IMR-90 (cell line): ENCODE measurements around the gene GCM1. TPM values are rescaled to one million over a fixed set of nuclear protein-coding genes. Genes with fewer than 3 reads are reported as not detected.

Source experiments
- ATAC-seq: fragments of 200-7000 bp; cut with Tn5 transposase; 2 replicates; pipeline ENCODE4 v1.9.1; 2020; ENCODE audit warnings: low read depth, mild to moderate bottlenecking, moderate library complexity
- BruUV-seq: library from RNA; stranded (reverse); fragments of 400-500 nt; replicated peaks from 2 replicates; lab custom pipeline; 2021; lab: Mats Ljungman, UMichigan
- CTCF ChIA-PET: fragments of 300-600 bp; formaldehyde crosslinking; extraction: SDS; loops from one replicate; lab custom pipeline; 2021; ENCODE audit warnings: antibody characterized with exemption; lab: Yijun Ruan, JAX
- POLR2A ChIA-PET: fragments of 300-600 bp; sonication (Branson Sonifier 250); formaldehyde crosslinking; loops from one replicate; lab custom pipeline; 2022; ENCODE audit warnings: antibody characterized with exemption; ENCODE audit not compliant: unreplicated experiment; lab: Charles Lee
- DNase-seq: peaks from one replicate; pipeline ENCODE4 v3.0.0; 2013
- H2AFZ ChIP-seq: replicated peaks from 2 replicates; pipeline ENCODE3; 2013; ENCODE audit warnings: low read length, mild to moderate bottlenecking; ENCODE audit not compliant: poor library complexity
- H2AK5ac ChIP-seq: 2 replicates; pipeline ENCODE4 v1.6.1; 2013; ENCODE audit warnings: low read depth, low read length, inconsistent platforms
- H2AK9ac ChIP-seq: replicated peaks from 2 replicates; pipeline ENCODE3; 2013; ENCODE audit warnings: mild to moderate bottlenecking, low read depth, low read length, moderate library complexity; ENCODE audit not compliant: poor library complexity
- H2BK120ac ChIP-seq: 2 replicates; pipeline ENCODE4 v1.6.1; 2013; ENCODE audit warnings: low read depth, low read length, inconsistent platforms
- H2BK15ac ChIP-seq: 3 replicates; pipeline ENCODE4 v1.6.1; 2013; ENCODE audit warnings: low read depth, low read length, inconsistent platforms
- H2BK20ac ChIP-seq: 2 replicates; pipeline ENCODE4 v1.6.1; 2013; ENCODE audit warnings: low read depth, mild to moderate bottlenecking, inconsistent platforms, low read length, moderate library complexity
- H2BK5ac ChIP-seq: 2 replicates; pipeline ENCODE4 v1.6.1; 2013; ENCODE audit warnings: mild to moderate bottlenecking, low read depth, low read length, inconsistent platforms; ENCODE audit not compliant: poor library complexity, severe bottlenecking
- H3K14ac ChIP-seq: replicated peaks from 2 replicates; pipeline ENCODE4 v1.6.1; 2013; ENCODE audit warnings: low read depth, low read length, inconsistent platforms
- H3K18ac ChIP-seq: 2 replicates; pipeline ENCODE4 v1.6.1; 2013; ENCODE audit warnings: low read depth, low read length, control low read depth
- H3K23ac ChIP-seq: 2 replicates; pipeline ENCODE4 v1.6.1; 2013; ENCODE audit warnings: low read depth, low read length, inconsistent platforms
- H3K27ac ChIP-seq: 2 replicates; pipeline ENCODE4 v1.5.1; 2013; ENCODE audit warnings: mild to moderate bottlenecking, control low read depth, low read length; ENCODE audit not compliant: insufficient read depth
- H3K27me3 ChIP-seq: 2 replicates; pipeline ENCODE4 v1.6.1; 2013; ENCODE audit warnings: low read length; ENCODE audit not compliant: control insufficient read depth, insufficient read depth
- H3K36me3 ChIP-seq: 2 replicates; pipeline ENCODE4 v1.6.1; 2013; ENCODE audit warnings: low read length, mixed read lengths; ENCODE audit not compliant: control insufficient read depth, insufficient read depth
- H3K4ac ChIP-seq: 2 replicates; pipeline ENCODE4 v1.6.1; 2013; ENCODE audit warnings: low read depth, low read length, inconsistent platforms
- H3K4me1 ChIP-seq: 2 replicates; pipeline ENCODE4 v1.6.1; 2013; ENCODE audit warnings: low read length, mixed read lengths; ENCODE audit not compliant: control insufficient read depth, insufficient read depth
- H3K4me2 ChIP-seq: 2 replicates; pipeline ENCODE4 v1.6.1; 2013; ENCODE audit warnings: low read depth, mild to moderate bottlenecking, control low read depth, low read length, moderate library complexity
- H3K4me3 ChIP-seq: 2 replicates; pipeline ENCODE4 v1.5.1; 2013; ENCODE audit warnings: low read depth, mild to moderate bottlenecking, control low read depth, low read length, moderate library complexity; ENCODE audit not compliant: insufficient read depth
- H3K56ac ChIP-seq: 2 replicates; pipeline ENCODE4 v1.6.1; 2013; ENCODE audit warnings: low read length, inconsistent platforms; ENCODE audit not compliant: insufficient read depth; ENCODE audit errors: extremely low read depth
- H3K79me1 ChIP-seq, 2 experiments: 2 replicates each; pipeline ENCODE4 v1.6.1; 2013; ENCODE audit warnings: low read length in 2 of 2, inconsistent platforms in 1 of 2, low read depth in 1 of 2
- H3K9ac ChIP-seq: 2 replicates; pipeline ENCODE4 v1.6.1; 2013; ENCODE audit warnings: low read depth, low read length, control low read depth
- H3K9me1 ChIP-seq: 2 replicates; pipeline ENCODE4 v1.6.1; 2013; ENCODE audit warnings: low read length, inconsistent platforms; ENCODE audit not compliant: insufficient read depth
- H3K9me3 ChIP-seq: 2 replicates; pipeline ENCODE4 v1.6.1; 2013; ENCODE audit warnings: low read length; ENCODE audit not compliant: control insufficient read depth, insufficient read depth
- H4K20me1 ChIP-seq: 2 replicates; pipeline ENCODE4 v1.6.1; 2013; ENCODE audit warnings: low read length, inconsistent platforms; ENCODE audit not compliant: insufficient read depth
- H4K5ac ChIP-seq: 2 replicates; pipeline ENCODE4 v1.6.1; 2013; ENCODE audit warnings: mild to moderate bottlenecking, low read depth, low read length, control low read depth
- H4K8ac ChIP-seq, 2 experiments: 2 replicates each; pipeline ENCODE4 v1.6.1; 2013; ENCODE audit warnings: low read depth in 2 of 2, low read length in 2 of 2, control low read depth in 1 of 2, inconsistent platforms in 1 of 2
- H4K91ac ChIP-seq: 2 replicates; pipeline ENCODE4 v1.6.1; 2013; ENCODE audit warnings: low read depth, low read length, inconsistent platforms; ENCODE audit not compliant: insufficient read depth
- BHLHE40 ChIP-seq: fragments of 150-350 bp; IDR thresholded peaks from 2 replicates; pipeline ENCODE4 v1.6.1; 2016; ENCODE audit warnings: mild to moderate bottlenecking, low read depth, low read length
- CEBPB ChIP-seq: IDR thresholded peaks from 2 replicates; pipeline ENCODE4 v1.6.1; 2012; ENCODE audit warnings: low read depth, low read length, improper control_type of control experiment
- MAFK ChIP-seq: IDR thresholded peaks from 2 replicates; pipeline ENCODE4 v1.6.1; 2012; ENCODE audit warnings: low read depth, low read length, improper control_type of control experiment
- RAD21 ChIP-seq: IDR thresholded peaks from 2 replicates; pipeline ENCODE4 v1.6.1; 2012; ENCODE audit warnings: low read length, improper control_type of control experiment
- RFX5 ChIP-seq: IDR thresholded peaks from 2 replicates; pipeline ENCODE4 v1.8.0; 2012; ENCODE audit warnings: low read depth, mild to moderate bottlenecking, low read length, moderate library complexity
- WGBS, 2 experiments: methylation state at CpG; one replicate each; pipeline versions ENCODE4 v1.1.5 to v1.1.7; 2013; ENCODE audit warnings: missing lambda C conversion rate in 2 of 2; ENCODE audit not compliant: insufficient read length in 1 of 2; ENCODE audit errors: extremely low coverage in 2 of 2; 5-methylcytosine and 5-hydroxymethylcytosine counted together
- dilution Hi-C: fragments of 300-500 bp; cut with HindIII; formaldehyde crosslinking; loops from one replicate; pipeline ENCODE4 v1.14.3; 2018; ENCODE audit warnings: low sequenced_read_pairs; ENCODE audit not compliant: unreplicated experiment
- in situ Hi-C: fragments of 300-500 bp; cut with MboI; formaldehyde crosslinking; loops from 3 replicates; pipeline ENCODE4 v1.14.3; 2019; ENCODE audit warnings: low sequenced_read_pairs, inconsistent platforms, mixed read lengths
- intact Hi-C: fragments of 100-400 bp; cut with micrococcal nuclease; formaldehyde crosslinking; loops from 2 replicates; pipeline ENCODE4 v1.10.0; 2022
- polyA plus RNA-seq, 3 experiments: library from polyadenylated mRNA; depleted of rRNA; stranded (reverse); fragments of >200 nt; gene quantifications; 2 replicates each; pipeline ENCODE4 v1.2.3, GENCODE V29; 2012; ENCODE audit warnings: low replicate concordance in 1 of 3
- total RNA-seq: library from RNA; depleted of rRNA; stranded (reverse); fragments of >200 nt; gene quantifications from 2 replicates; pipeline ENCODE4 v1.2.3, GENCODE V29; 2012
- TF ChIP-seq, protein P1 (sequence below): fragments of 150-350 bp; IDR thresholded peaks from 2 replicates; pipeline ENCODE4 v1.6.1; 2016; ENCODE audit warnings: low read depth, mild to moderate bottlenecking, low read length, moderate library complexity, borderline replicate concordance
- TF ChIP-seq, protein P2 (sequence below): fragments of 150-350 bp; IDR thresholded peaks from 2 replicates; pipeline ENCODE4 v1.6.1; 2017; ENCODE audit warnings: mild to moderate bottlenecking, antibody characterized with exemption, low read length, low read depth

The GCM1 gene
- total and polyA plus RNA-seq, 2 of the 4 experiments (the other 2 are of a cell fraction), result not detected

DNA sequence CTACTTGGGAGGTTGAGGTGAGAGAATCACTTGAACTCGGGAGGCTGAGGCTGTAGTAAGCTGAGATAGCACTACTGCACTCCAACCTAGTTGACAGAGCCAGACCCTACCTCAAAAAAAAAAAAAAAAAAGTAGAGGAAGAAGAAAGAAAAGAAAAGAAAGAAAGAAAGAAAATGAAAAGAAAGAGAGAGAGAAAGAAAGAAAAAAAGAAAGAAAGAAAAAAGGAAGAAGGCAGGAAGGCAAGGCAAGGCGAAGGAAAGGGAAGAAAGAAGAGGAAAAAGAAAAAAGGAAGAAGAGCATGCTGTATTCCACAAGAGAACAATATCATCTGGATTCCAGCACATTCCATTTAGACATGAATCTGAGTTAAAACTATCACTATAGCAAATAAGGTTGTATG lies 3.8 kb downstream of the GCM1 start:
- Histone ChIP-seq H3K23ac (no peak overlapping the region), H4K91ac (no peak overlapping the region), H4K20me1 (no peaks in the 10 kb centered on the region), H3K4ac (no peak overlapping the region), H2AFZ (no peak overlapping the region), H3K14ac (no peak overlapping the region), H4K8ac (no peak overlapping the region), H3K9ac (no peak overlapping the region), H3K27ac (no peak overlapping the region), H3K9me3 (no peaks in the 10 kb centered on the region), H2BK5ac (no peak overlapping the region), H2BK15ac (no peak overlapping the region), H3K4me1 (no peaks in the 10 kb centered on the region), H3K56ac (no peak overlapping the region), H3K27me3 (peaks cover 8% of the 10 kb centered on the region), H2BK120ac (no peak overlapping the region), H2AK5ac (no peak overlapping the region), H3K4me2 (no peak overlapping the region), H3K9me1 (no peaks in the 10 kb centered on the region; the same call in 1 of the 2 replicates), H2AK9ac (no peak overlapping the region), H4K5ac (no peak overlapping the region), H3K79me1 (no peaks in the 10 kb centered on the region), H2BK20ac (no peak overlapping the region), H3K4me3 (no peak overlapping the region), H3K18ac (no peak overlapping the region), H3K36me3 (no peaks in the 10 kb centered on the region)
- intact Hi-C loops (no loop called here), dilution Hi-C loops (no loop called here), in situ Hi-C loops (no loop called here)
- no CpG with 5 or more reads among the region's 2 CpGs for WGBS, 2 experiments
- POLR2A ChIA-PET, result no interaction called here
- DNase-seq, result no peak
- TF ChIP-seq CEBPB (no peak), RAD21 (no peak), BHLHE40 (no peak), RFX5 (no peak), MAFK (no peak)
- TF ChIP-seq, protein P1, sequence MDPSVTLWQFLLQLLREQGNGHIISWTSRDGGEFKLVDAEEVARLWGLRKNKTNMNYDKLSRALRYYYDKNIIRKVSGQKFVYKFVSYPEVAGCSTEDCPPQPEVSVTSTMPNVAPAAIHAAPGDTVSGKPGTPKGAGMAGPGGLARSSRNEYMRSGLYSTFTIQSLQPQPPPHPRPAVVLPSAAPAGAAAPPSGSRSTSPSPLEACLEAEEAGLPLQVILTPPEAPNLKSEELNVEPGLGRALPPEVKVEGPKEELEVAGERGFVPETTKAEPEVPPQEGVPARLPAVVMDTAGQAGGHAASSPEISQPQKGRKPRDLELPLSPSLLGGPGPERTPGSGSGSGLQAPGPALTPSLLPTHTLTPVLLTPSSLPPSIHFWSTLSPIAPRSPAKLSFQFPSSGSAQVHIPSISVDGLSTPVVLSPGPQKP, result no peak
- TF ChIP-seq, protein P2, sequence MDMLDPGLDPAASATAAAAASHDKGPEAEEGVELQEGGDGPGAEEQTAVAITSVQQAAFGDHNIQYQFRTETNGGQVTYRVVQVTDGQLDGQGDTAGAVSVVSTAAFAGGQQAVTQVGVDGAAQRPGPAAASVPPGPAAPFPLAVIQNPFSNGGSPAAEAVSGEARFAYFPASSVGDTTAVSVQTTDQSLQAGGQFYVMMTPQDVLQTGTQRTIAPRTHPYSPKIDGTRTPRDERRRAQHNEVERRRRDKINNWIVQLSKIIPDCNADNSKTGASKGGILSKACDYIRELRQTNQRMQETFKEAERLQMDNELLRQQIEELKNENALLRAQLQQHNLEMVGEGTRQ, result no peak
- no TSS peak for BruUV-seq
- ATAC-seq, result no peak
- CTCF ChIA-PET, result no interaction called here
